ENCODE data around the gene FAM168B.

- TF ChIP-seq CTCF (IDR thresholded peaks at IDR 0.05) (no peak), POLR2A (IDR thresholded peaks at IDR 0.05) (no peak)
These were observed 29.2 kb upstream of the FAM168B start for GRCh38 chr2:131122496-131122895.

All from adrenal gland (tissue), 5 donors.